ENCODE data around the gene KIF13A. TPM values are rescaled to one million over a fixed set of nuclear protein-coding genes. Genes with fewer than 3 reads are reported as not detected.

KIF13A gene
- total RNA-seq, 1 experiment from 2014 or later = 0.07 TPM

DNA sequence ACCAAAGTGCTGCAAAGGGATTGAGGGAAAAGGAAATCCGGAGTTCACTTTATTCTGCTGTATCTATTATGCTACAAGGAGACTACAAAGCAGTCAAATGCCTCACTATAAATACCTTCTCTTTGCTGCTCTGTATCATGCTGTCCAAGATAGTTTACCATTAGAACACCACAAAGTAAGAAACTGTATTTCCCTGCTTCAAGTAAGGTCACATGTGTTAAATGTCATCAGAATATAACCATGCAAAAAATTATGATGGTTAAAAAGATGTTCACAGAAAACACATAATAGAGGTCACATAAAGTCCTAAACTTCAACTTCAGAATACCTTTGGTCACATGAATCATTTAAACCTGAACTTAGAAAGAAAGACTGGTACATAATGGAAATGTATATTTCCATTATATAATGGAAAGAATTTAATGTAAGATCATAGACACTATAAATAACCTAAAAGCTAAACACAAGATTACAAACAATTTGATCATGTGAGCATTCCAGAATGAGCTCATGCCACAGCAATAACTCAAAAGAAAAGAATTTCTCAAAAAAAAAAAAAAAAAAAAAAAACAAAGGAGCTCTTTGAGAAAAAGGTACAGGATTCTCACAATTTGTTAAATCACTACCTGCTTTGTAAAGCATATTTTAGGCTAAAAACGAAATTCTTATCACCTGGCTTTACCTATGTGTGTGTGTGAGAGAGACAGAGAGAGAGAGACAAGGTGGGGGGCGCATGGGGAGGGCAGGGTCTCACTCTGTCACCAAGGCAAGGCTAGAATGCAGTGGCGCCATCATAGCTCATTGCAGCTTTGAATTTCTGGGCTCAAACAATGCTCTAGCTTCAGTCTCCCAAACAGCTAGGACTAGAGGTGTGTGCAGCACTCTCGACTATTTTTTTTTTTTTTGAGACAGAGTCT, 58.7 kb downstream of the KIF13A start:
- H3K4me2 ChIP-seq (ENCODE audit: low read depth, low read length, poor library complexity, severe bottlenecking) = no peak overlapping the region
- DNase-seq = no peak
- no peaks in the 10 kb centered on the region for H3K4me1 ChIP-seq (ENCODE audit: low read length)
- H3K9me2 ChIP-seq (replicated peaks; ENCODE audit: insufficient read depth, low read length) = no peaks in the 10 kb centered on the region
- H3K9ac ChIP-seq (ENCODE audit: low read length) = no peak overlapping the region
- H2AFZ ChIP-seq (ENCODE audit: low read length) = no peak overlapping the region
- H3K4me3 ChIP-seq (ENCODE audit: low read length) = no peak overlapping the region
- no peaks in the 10 kb centered on the region for H3K36me3 ChIP-seq (ENCODE audit: insufficient read depth, low read length)
- no peak overlapping the region for H3K27ac ChIP-seq (ENCODE audit: low read length)
- H3K27me3 ChIP-seq (ENCODE audit: low read length) = no peaks in the 10 kb centered on the region
- no peaks in the 10 kb centered on the region for H3K79me2 ChIP-seq (ENCODE audit: low read length)
- no peaks in the 10 kb centered on the region for H3K9me3 ChIP-seq (ENCODE audit: low read length)
- H4K20me1 ChIP-seq (ENCODE audit: insufficient read depth, low read depth, low read length) = no peaks in the 10 kb centered on the region

DNA sequence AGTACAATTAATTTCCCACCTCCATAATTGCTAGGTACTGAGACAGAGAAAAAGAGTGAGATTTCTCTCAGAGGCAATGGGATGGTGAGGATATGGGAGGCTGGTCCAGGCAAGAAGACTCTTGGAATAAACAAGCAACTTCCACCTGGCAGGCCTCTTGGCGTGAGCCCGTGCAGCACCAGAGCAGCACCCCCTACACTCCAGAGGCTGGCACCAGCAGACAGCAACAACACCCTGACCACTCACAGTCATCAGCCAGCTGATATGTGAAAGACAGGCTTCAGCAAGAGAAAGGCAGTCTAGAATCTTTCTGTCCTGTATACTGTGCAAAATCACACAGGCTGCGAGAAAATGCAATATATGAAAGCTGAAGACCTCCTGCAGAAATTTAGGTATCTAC, 59.7 kb downstream of the KIF13A start:
- no peaks in the 10 kb centered on the region for H3K9me2 ChIP-seq (replicated peaks; ENCODE audit: insufficient read depth, low read length)
- H2AFZ ChIP-seq (ENCODE audit: low read length) = no peak overlapping the region
- no peak for DNase-seq
- H3K27me3 ChIP-seq (ENCODE audit: low read length) = no peaks in the 10 kb centered on the region
- H3K4me3 ChIP-seq (ENCODE audit: low read length) = no peak overlapping the region
- no peaks in the 10 kb centered on the region for H3K79me2 ChIP-seq (ENCODE audit: low read length)
- H4K20me1 ChIP-seq (ENCODE audit: insufficient read depth, low read depth, low read length) = no peaks in the 10 kb centered on the region
- H3K36me3 ChIP-seq (ENCODE audit: insufficient read depth, low read length) = no peaks in the 10 kb centered on the region
- H3K9me3 ChIP-seq (ENCODE audit: low read length) = no peaks in the 10 kb centered on the region
- H3K4me2 ChIP-seq (ENCODE audit: low read depth, low read length, poor library complexity, severe bottlenecking) = no peak overlapping the region
- no peak overlapping the region for H3K27ac ChIP-seq (ENCODE audit: low read length)
- H3K9ac ChIP-seq (ENCODE audit: low read length) = no peak overlapping the region
- no peaks in the 10 kb centered on the region for H3K4me1 ChIP-seq (ENCODE audit: low read length)

DNA sequence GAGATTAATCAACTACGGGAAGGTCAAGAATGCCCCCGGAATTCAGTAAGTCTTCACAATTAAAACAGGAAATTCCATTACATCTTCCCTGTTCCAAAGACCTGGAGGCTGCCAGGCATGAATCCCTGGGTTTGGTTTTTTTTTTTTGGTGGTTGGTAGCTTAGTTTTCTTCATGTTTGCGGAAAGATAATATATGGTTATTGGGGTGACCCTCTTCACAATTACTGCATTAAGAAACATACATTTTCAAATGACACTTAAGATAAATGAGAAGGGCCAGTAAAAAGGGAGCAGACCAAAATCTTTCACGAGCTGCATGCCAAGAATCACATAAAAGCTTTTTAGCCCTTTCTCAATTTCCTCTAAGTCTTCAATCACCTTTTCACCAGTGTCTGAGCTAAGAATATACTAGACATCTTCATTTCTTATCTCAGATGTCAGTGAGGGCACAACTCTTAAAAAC, 64.0 kb downstream of the KIF13A start:
- H2AFZ ChIP-seq (ENCODE audit: low read length) = no peak overlapping the region

DNA sequence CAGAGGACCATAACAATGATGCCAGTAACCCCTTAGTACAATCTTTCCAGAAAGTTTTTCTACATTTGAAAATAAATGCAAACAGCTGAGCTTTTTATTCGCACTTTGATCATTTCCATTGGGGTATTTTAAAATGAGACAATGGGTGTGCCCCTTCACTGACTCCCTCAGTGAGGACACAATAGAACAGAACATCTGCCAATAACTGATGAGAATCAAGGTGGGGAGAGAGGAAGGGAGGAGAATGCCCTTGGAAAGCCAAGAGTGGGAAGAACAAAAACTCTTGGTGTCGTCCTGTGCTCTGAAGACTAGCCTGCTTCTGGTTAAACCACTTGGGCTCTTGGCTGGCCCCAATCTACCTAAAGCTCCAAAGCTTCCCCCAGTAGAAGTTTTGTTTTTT, 66.0 kb downstream of the KIF13A start:
- Histone ChIP-seq H3K9me2 (replicated peaks; ENCODE audit: insufficient read depth, low read length) (no peaks in the 10 kb centered on the region), H3K79me2 (ENCODE audit: low read length) (no peaks in the 10 kb centered on the region), H2AFZ (ENCODE audit: low read length) (no peak overlapping the region), H3K9me3 (ENCODE audit: low read length) (no peaks in the 10 kb centered on the region), H3K4me2 (ENCODE audit: low read depth, low read length, poor library complexity, severe bottlenecking) (no peak overlapping the region), H3K9ac (ENCODE audit: low read length) (no peak overlapping the region), H3K4me3 (ENCODE audit: low read length) (no peak overlapping the region), H3K4me1 (ENCODE audit: low read length) (no peaks in the 10 kb centered on the region), H3K36me3 (ENCODE audit: insufficient read depth, low read length) (no peaks in the 10 kb centered on the region), H3K27ac (ENCODE audit: low read length) (no peak overlapping the region), H4K20me1 (ENCODE audit: insufficient read depth, low read depth, low read length) (no peaks in the 10 kb centered on the region), H3K27me3 (ENCODE audit: low read length) (no peaks in the 10 kb centered on the region)
- no peak for DNase-seq

More for the DNA sequence above, 64.0 kb downstream of the KIF13A start:
- H3K79me2 ChIP-seq (ENCODE audit: low read length) = no peaks in the 10 kb centered on the region
- no peak overlapping the region for H3K9ac ChIP-seq (ENCODE audit: low read length)
- H3K36me3 ChIP-seq (ENCODE audit: insufficient read depth, low read length) = no peaks in the 10 kb centered on the region
- H3K4me1 ChIP-seq (ENCODE audit: low read length) = no peaks in the 10 kb centered on the region
- no peak overlapping the region for H3K27ac ChIP-seq (ENCODE audit: low read length)
- no peaks in the 10 kb centered on the region for H3K27me3 ChIP-seq (ENCODE audit: low read length)
- no peaks in the 10 kb centered on the region for H3K9me3 ChIP-seq (ENCODE audit: low read length)
- H3K4me2 ChIP-seq (ENCODE audit: low read depth, low read length, poor library complexity, severe bottlenecking) = no peak overlapping the region
- DNase-seq = no peak
- no peaks in the 10 kb centered on the region for H3K9me2 ChIP-seq (replicated peaks; ENCODE audit: insufficient read depth, low read length)
- no peak overlapping the region for H3K4me3 ChIP-seq (ENCODE audit: low read length)
- H4K20me1 ChIP-seq (ENCODE audit: insufficient read depth, low read depth, low read length) = no peaks in the 10 kb centered on the region

DNA sequence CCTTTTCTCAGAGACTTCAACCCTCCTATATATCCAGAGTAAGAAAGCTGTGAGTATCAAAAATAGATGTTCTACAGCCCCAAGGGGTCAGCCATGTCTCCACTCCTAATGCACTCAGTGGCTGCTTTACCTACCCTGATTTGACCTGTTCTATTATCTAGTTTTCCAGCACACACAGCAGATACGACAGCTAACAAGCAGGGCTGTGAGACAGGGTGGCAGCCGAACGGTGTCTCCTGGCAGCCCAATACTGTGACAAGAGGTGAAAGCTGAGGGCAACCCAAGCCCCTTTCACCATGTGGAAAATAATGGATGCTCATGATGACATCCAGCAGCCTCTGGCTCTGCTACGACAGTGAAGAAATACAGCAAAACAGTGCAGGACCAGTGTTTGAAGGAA, 67.9 kb downstream of the KIF13A start:
- no peak for DNase-seq
- Histone ChIP-seq H3K4me2 (ENCODE audit: low read depth, low read length, poor library complexity, severe bottlenecking) (no peak overlapping the region), H3K9me3 (ENCODE audit: low read length) (no peaks in the 10 kb centered on the region), H3K4me3 (ENCODE audit: low read length) (no peak overlapping the region), H3K79me2 (ENCODE audit: low read length) (no peaks in the 10 kb centered on the region), H4K20me1 (ENCODE audit: insufficient read depth, low read depth, low read length) (no peaks in the 10 kb centered on the region), H3K27ac (ENCODE audit: low read length) (no peak overlapping the region), H3K36me3 (ENCODE audit: insufficient read depth, low read length) (no peaks in the 10 kb centered on the region), H2AFZ (ENCODE audit: low read length) (no peak overlapping the region), H3K9me2 (replicated peaks; ENCODE audit: insufficient read depth, low read length) (no peaks in the 10 kb centered on the region), H3K27me3 (ENCODE audit: low read length) (no peaks in the 10 kb centered on the region), H3K4me1 (ENCODE audit: low read length) (no peaks in the 10 kb centered on the region), H3K9ac (ENCODE audit: low read length) (no peak overlapping the region)

DNA sequence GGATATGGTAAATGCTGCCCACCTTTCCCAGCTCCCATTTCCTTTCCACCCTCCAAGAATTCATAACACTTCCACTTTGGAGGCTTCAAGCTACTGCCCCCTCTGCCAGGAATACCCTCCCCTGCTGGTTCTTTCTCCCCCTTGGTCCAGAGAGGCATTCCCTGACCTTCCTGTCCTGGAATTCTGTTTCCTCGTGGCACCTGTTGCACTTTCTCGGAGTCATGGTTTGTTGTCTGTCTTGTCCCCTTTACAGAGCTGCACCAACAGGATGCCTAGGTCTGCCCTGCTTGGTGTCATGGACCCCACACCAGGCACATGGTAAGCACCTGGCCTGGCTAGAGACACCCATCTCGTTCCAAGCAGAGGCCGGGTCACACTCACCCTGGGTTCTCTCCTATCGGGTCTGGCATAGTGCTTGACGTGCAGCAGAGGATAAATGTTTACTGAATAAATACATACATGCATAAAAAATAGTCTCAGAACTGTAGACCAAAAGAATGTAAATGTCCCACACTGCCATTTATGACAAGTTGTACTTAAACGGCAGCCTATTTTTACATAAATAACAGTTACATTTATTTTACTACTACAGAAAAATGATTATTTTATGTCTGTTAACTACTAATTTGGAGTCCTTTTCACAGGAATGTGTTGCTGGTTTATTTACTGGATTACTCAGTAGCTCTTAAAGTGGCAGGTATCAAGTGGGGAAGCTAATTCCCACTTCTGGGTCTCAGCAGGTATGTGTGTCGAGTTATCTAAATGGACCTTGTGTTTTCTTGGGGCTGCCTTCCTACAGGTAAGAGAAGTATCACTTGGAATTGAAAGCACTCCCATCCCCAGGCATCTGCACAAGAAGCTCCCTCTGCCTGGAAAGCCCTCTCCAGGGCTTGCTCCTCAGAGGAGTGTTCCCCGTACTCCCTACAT, 69.3 kb downstream of the KIF13A start:
- Histone ChIP-seq H3K9ac (ENCODE audit: low read length) (no peak overlapping the region), H3K4me1 (ENCODE audit: low read length) (no peaks in the 10 kb centered on the region), H2AFZ (ENCODE audit: low read length) (no peak overlapping the region), H3K79me2 (ENCODE audit: low read length) (no peaks in the 10 kb centered on the region), H3K36me3 (ENCODE audit: insufficient read depth, low read length) (no peaks in the 10 kb centered on the region), H3K4me3 (ENCODE audit: low read length) (no peak overlapping the region), H3K9me3 (ENCODE audit: low read length) (no peaks in the 10 kb centered on the region), H3K4me2 (ENCODE audit: low read depth, low read length, poor library complexity, severe bottlenecking) (no peak overlapping the region), H3K9me2 (replicated peaks; ENCODE audit: insufficient read depth, low read length) (no peaks in the 10 kb centered on the region), H3K27me3 (ENCODE audit: low read length) (no peaks in the 10 kb centered on the region), H4K20me1 (ENCODE audit: insufficient read depth, low read depth, low read length) (no peaks in the 10 kb centered on the region), H3K27ac (ENCODE audit: low read length) (no peak overlapping the region)
- DNase-seq = no peak

DNA sequence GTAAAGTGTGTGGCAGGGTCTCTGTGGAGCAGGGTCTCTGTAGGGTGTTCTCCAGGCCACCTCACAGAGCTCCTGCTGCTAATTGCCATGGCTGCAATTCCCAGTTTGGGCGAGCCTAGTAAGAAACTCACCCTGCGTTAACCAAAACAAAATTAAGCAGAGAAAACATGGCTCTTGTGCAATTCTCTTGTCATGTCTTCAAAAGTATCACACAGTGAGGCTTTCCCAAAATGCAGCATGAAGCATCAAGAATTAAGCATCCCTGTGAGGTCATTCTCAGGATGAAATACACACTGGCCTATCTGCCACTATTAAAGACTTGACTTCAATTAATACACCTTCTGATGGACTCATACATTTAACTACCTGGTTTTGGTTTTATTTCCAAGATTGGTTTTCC, 72.8 kb downstream of the KIF13A start:
- no peak for DNase-seq
- Histone ChIP-seq H3K27me3 (ENCODE audit: low read length) (no peaks in the 10 kb centered on the region), H3K9ac (ENCODE audit: low read length) (no peak overlapping the region), H3K4me1 (ENCODE audit: low read length) (no peaks in the 10 kb centered on the region), H3K9me2 (replicated peaks; ENCODE audit: insufficient read depth, low read length) (no peaks in the 10 kb centered on the region), H3K9me3 (ENCODE audit: low read length) (no peaks in the 10 kb centered on the region), H2AFZ (ENCODE audit: low read length) (no peak overlapping the region), H3K4me2 (ENCODE audit: low read depth, low read length, poor library complexity, severe bottlenecking) (no peak overlapping the region), H3K4me3 (ENCODE audit: low read length) (no peak overlapping the region), H3K27ac (ENCODE audit: low read length) (no peak overlapping the region), H3K36me3 (ENCODE audit: insufficient read depth, low read length) (no peaks in the 10 kb centered on the region), H4K20me1 (ENCODE audit: insufficient read depth, low read depth, low read length) (no peaks in the 10 kb centered on the region), H3K79me2 (ENCODE audit: low read length) (no peaks in the 10 kb centered on the region)

DNA sequence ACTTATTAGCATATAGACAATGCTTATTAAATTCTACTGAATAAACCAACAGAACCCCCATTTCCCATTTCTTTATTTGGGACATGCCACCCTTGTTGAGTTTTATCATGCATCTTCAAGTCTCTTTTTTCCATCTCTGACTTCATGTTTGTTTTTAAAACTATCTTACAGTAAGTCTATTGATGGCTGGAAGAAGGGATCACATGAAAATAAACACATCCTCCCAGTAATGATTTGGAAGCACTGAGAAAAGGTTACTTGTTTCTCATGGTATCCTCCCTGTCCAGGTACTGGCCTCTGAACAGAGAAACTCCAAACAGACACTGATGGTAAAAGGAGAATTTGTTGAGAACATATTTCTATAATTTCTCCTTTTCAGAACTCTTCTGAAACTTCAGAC, 74.9 kb downstream of the KIF13A start:
- Histone ChIP-seq H3K4me1 (ENCODE audit: low read length) (no peaks in the 10 kb centered on the region), H3K27ac (ENCODE audit: low read length) (no peak overlapping the region), H3K79me2 (ENCODE audit: low read length) (no peaks in the 10 kb centered on the region), H2AFZ (ENCODE audit: low read length) (no peak overlapping the region), H3K9me3 (ENCODE audit: low read length) (no peaks in the 10 kb centered on the region), H4K20me1 (ENCODE audit: insufficient read depth, low read depth, low read length) (no peaks in the 10 kb centered on the region), H3K9me2 (replicated peaks; ENCODE audit: insufficient read depth, low read length) (no peaks in the 10 kb centered on the region), H3K27me3 (ENCODE audit: low read length) (no peaks in the 10 kb centered on the region), H3K4me2 (ENCODE audit: low read depth, low read length, poor library complexity, severe bottlenecking) (no peak overlapping the region), H3K9ac (ENCODE audit: low read length) (no peak overlapping the region), H3K36me3 (ENCODE audit: insufficient read depth, low read length) (no peaks in the 10 kb centered on the region), H3K4me3 (ENCODE audit: low read length) (no peak overlapping the region)
- no peak for DNase-seq

All from Karpas-422 (cell line).